Gastrocnemius medialis (tissue), 4 donors: Measurements from ENCODE around the gene C11orf71. TPM values are rescaled to one million over a fixed set of nuclear protein-coding genes. Genes with fewer than 3 reads are reported as not detected.

Source experiments
- ATAC-seq, 2 donors: fragments of 150-250 bp; one replicate each; pipeline ENCODE4 v1.9.1; 2016
- DNase-seq, 2 donors: peaks; one replicate each; pipeline ENCODE4 v3.0.0-alpha.2; 2019
- H3K27ac ChIP-seq, 4 donors: fragments of 200-600 bp; sonication (generic); 1 replicate in 1 of 4; 2 replicates in 3 of 4; pipeline ENCODE4 v1.5.1; 2016 to 2018; ENCODE audit warnings: mild to moderate bottlenecking in 2 of 4, moderate library complexity in 1 of 4
- H3K27me3 ChIP-seq, 3 donors: fragments of 200-600 bp; sonication (generic) in 2 of 3; 1 replicate in 1 of 3; 2 replicates in 2 of 3; pipeline versions ENCODE4 v1.5.1 to v1.6.0; 2016 to 2019; ENCODE audit warnings: mild to moderate bottlenecking in 1 of 3, moderate library complexity in 1 of 3
- H3K36me3 ChIP-seq, 2 donors: fragments of 200-600 bp; sonication (generic) in 1 of 2; one replicate each; pipeline ENCODE4 v1.5.1; 2017 to 2018
- H3K4me1 ChIP-seq, 2 donors: fragments of 200-600 bp; sonication (generic) in 1 of 2; one replicate each; pipeline ENCODE4 v1.5.1; 2016 to 2017; ENCODE audit warnings: mild to moderate bottlenecking in 2 of 2
- H3K4me3 ChIP-seq, 4 donors: fragments of 200-600 bp; sonication (generic) in 3 of 4; 1 replicate in 1 of 4; 2 replicates in 3 of 4; pipeline ENCODE4 v1.5.1; 2016 to 2019; ENCODE audit warnings: mild to moderate bottlenecking in 2 of 4
- H3K9me3 ChIP-seq, 3 donors: fragments of 200-600 bp; sonication (generic) in 2 of 3; 1 replicate in 1 of 3; 2 replicates in 2 of 3; pipeline ENCODE4 v1.5.1; 2016 to 2019
- POLR2A ChIP-seq, 2 donors: fragments of 450-650 bp; IDR thresholded peaks; one replicate each; pipeline ENCODE4 v1.6.1; 2017; ENCODE audit warnings: antibody characterized with exemption in 2 of 2, mild to moderate bottlenecking in 2 of 2, moderate library complexity in 2 of 2
- in situ Hi-C, 4 donors: fragments of 200-750 bp; cut with MboI; loops; one replicate each; pipeline versions ENCODE4 v1.15.0 to v1.8.0; 2017; ENCODE audit warnings: low sequenced_read_pairs in 4 of 4
- intact Hi-C: fragments of 100-400 bp; cut with DNase I; formaldehyde crosslinking; loops from one replicate; pipeline ENCODE4 v1.15.1; 2023; ENCODE audit warnings: low total_unique reads
- total RNA-seq, 4 donors: library from RNA; depleted of rRNA; stranded (reverse); fragments of >200 nt; gene quantifications; one replicate each; pipeline versions ENCODE4 v1.1.0 to v1.2.3, GENCODE V29; 2016
- TF ChIP-seq, protein P1 (sequence below), 5 experiments: fragments of 450-650 bp in 3 of 5; fragments of 200-600 bp in 2 of 5; sonication (generic) in 2 of 5; IDR thresholded peaks in 4 of 5; conservative IDR thresholded peaks in 1 of 5; 1 replicate in 4 of 5; 2 replicates in 1 of 5; pipeline ENCODE4 v1.5.1; 2016 to 2019; ENCODE audit warnings: antibody characterized with exemption in 5 of 5, mild to moderate bottlenecking in 3 of 5, moderate library complexity in 3 of 5

Gene C11orf71
- total RNA-seq, 4 donors from 2014 or later, result 3.4 to 18.0 (median 8.7) TPM

DNA sequence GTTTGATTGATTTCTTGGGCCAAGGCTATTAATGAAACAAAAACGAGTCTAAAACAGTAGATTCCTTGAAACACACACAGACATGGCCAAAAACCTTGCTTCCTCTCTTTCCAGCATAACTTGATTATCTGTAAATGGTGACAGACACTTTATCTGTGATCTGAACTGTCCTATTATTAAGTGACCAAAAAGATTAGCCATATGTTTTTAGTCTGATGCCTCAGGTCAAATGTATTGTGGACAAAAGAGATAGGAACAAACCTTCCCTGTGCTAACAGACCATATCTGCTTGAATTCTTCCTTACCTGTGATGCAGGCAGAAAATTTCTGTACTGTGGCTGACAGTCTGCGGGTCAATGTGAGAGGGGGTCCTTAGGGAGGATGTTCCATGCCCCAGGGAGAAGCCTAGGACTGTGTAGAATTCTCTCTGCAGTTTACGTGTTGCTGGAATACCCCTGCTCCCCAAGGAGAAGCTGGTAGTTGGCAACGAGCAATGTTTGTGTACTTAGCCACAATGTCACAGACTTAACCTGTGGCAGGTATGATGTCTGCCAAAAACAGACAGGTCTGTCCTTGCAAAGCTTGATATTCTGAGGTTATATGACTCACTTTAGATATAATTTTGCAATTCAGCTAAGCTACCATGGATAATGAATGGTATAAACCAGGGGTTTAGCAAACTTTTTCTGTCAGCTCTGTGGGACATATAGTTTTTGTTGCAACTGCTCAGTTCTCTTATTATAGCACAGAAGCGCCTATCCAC, 31.2 kb downstream of the C11orf71 start:
- intact Hi-C loops, result no loop called here

DNA sequence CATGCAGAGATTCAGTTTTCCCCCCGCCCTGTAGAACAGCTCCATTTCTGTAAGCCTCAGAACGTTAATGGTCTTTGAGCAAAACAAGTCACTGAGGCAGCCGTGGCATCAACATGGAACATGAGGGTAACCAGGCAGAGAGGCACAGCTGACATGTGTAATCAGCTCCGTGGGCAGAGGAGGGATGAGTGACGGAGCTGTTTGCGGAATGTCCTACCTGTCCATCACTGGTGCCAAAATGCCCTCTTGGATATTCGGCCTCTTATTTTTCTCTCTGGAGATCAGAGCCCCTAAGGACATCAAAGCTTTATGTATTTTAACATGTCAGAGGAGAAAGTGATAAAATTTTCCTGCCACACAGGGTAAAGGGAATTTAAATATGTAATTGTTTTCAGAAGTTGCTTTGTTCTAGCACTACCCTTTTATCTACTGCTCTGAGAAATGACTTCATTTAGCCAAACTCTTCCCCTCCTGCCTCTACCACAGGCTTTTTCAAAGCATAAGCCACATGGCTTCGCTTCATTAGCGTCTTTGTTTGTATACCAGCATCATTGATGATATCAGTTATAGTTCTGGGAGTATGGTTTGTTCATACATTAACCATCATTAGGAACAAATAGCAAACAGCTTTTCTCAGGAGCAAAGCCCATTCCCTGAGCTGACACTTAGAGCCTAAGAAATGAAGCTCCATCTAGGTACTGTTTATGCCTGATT, 32.9 kb downstream of the C11orf71 start:
- no peaks in the 10 kb centered on the region for H3K4me1 ChIP-seq
- ATAC-seq (no peak), DNase-seq (no peak)
- in situ Hi-C loops (no loop called here), intact Hi-C loops (no loop called here)
- H3K4me3 ChIP-seq, result no peak overlapping the region
- H3K27me3 ChIP-seq, result peaks cover 0 to 7% (median 0%) of the 10 kb centered on the region in 3 donors
- H3K36me3 ChIP-seq, result no peaks in the 10 kb centered on the region
- no peaks in the 10 kb centered on the region for H3K9me3 ChIP-seq
- TF ChIP-seq, protein P1, sequence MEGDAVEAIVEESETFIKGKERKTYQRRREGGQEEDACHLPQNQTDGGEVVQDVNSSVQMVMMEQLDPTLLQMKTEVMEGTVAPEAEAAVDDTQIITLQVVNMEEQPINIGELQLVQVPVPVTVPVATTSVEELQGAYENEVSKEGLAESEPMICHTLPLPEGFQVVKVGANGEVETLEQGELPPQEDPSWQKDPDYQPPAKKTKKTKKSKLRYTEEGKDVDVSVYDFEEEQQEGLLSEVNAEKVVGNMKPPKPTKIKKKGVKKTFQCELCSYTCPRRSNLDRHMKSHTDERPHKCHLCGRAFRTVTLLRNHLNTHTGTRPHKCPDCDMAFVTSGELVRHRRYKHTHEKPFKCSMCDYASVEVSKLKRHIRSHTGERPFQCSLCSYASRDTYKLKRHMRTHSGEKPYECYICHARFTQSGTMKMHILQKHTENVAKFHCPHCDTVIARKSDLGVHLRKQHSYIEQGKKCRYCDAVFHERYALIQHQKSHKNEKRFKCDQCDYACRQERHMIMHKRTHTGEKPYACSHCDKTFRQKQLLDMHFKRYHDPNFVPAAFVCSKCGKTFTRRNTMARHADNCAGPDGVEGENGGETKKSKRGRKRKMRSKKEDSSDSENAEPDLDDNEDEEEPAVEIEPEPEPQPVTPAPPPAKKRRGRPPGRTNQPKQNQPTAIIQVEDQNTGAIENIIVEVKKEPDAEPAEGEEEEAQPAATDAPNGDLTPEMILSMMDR (IDR thresholded peaks at IDR 0.05 in 4 of 5, conservative IDR thresholded peaks at IDR 0.05 in 1 of 5), result no peak
- no peak for TF ChIP-seq POLR2A (IDR thresholded peaks at IDR 0.05)
- no peak overlapping the region for H3K27ac ChIP-seq

More for the DNA sequence above, 31.2 kb downstream of the C11orf71 start:
- in situ Hi-C loops, result no loop called here
- peaks cover 0 to 7% (median 0%) of the 10 kb centered on the region in 3 donors for H3K27me3 ChIP-seq
- ATAC-seq, result no peak
- no peaks in the 10 kb centered on the region for H3K36me3 ChIP-seq
- no peak for DNase-seq
- TF ChIP-seq POLR2A (IDR thresholded peaks at IDR 0.05), result no peak
- TF ChIP-seq, protein P1 (IDR thresholded peaks at IDR 0.05 in 4 of 5, conservative IDR thresholded peaks at IDR 0.05 in 1 of 5), result no peak
- no peak overlapping the region for H3K4me3 ChIP-seq
- no peak overlapping the region for H3K27ac ChIP-seq
- no peaks in the 10 kb centered on the region for H3K9me3 ChIP-seq
- no peaks in the 10 kb centered on the region for H3K4me1 ChIP-seq

DNA sequence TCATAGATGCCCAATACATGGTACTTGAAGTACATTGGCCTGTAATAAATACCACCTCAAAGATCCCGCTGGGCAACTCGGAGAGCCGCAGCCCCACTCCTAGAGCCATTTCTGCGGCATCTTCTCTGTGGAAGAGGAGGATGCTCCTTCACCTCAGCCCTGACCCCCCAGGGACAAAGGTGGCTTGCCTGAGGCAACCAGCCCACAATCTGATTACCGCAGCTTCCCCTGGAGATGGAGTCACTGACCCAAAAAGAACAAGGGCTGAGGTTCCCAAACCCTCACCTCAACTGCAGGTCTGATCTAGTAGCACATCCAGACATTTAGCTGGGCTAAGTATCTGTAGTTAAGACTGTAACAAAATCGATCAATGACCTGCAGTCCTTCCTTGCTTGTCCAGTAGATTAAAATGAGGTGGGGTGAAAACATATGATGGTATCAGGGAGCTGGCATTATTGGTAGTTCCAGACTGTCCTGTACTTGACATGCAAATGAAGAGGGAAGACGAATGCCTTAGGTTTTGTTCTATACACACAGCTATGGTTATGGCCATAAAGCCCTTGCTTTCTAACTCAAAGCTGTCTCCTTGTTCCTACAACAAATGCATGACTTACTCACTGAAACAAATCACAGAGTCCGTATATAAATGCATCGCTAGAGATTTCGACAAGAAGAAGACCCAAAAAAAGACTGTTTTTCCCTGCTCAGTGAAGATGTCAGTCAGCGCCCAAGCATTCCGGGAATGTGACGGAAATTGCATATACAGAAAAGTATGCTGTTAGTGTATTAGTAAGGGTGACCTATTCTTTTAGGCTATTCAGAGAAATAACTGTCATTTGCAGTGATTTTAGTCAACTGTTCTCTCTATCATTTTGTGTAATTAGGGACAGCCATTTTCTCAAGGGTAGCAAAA, 33.7 kb downstream of the C11orf71 start:
- no peaks in the 10 kb centered on the region for H3K9me3 ChIP-seq
- DNase-seq, result no peak
- TF ChIP-seq POLR2A (IDR thresholded peaks at IDR 0.05), result no peak
- TF ChIP-seq, protein P1 (IDR thresholded peaks at IDR 0.05 in 4 of 5, conservative IDR thresholded peaks at IDR 0.05 in 1 of 5), result no peak
- in situ Hi-C loops, result no loop called here
- intact Hi-C loops, result no loop called here
- no peak for ATAC-seq
- H3K4me1 ChIP-seq, result no peaks in the 10 kb centered on the region
- no peak overlapping the region for H3K27ac ChIP-seq
- no peak overlapping the region for H3K4me3 ChIP-seq
- no peaks in the 10 kb centered on the region for H3K36me3 ChIP-seq
- peaks cover 0 to 7% (median 0%) of the 10 kb centered on the region in 3 donors for H3K27me3 ChIP-seq

DNA sequence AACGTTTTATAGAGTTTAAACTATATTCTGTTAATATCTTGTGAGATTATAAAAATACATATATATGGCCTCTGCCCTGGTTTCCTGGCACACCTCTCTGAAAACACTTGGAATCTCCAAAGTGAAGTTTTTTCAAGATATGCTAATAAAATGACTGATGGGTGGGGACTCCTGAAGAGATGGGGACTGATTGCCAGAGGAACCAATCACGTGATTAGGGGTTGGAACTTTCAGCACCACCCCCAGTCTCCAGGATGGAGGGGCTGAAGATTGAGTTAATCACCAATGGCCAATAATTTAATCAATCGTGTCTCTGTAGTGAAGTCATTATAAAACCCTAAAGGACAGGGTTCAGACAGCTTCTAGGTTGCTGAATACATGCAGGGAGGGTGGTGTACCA, 37.4 kb downstream of the C11orf71 start:
- no peak for ATAC-seq
- Histone ChIP-seq H3K9me3 (no peaks in the 10 kb centered on the region), H3K27ac (no peak overlapping the region), H3K4me3 (no peak overlapping the region), H3K4me1 (no peaks in the 10 kb centered on the region), H3K27me3 (peaks cover 0 to 7% (median 0%) of the 10 kb centered on the region in 3 donors), H3K36me3 (no peaks in the 10 kb centered on the region)
- intact Hi-C loops, result no loop called here
- in situ Hi-C loops, result no loop called here
- no peak for DNase-seq
- TF ChIP-seq, protein P1 (IDR thresholded peaks at IDR 0.05 in 4 of 5, conservative IDR thresholded peaks at IDR 0.05 in 1 of 5), result no peak
- TF ChIP-seq POLR2A (IDR thresholded peaks at IDR 0.05), result no peak
